ENCODE measurements around the gene PPP1R12B. TPM values are rescaled to one million over a fixed set of nuclear protein-coding genes. Genes with fewer than 3 reads are reported as not detected.

PPP1R12B gene
- total RNA-seq, 1 experiment from 2014 or later: 17.0 TPM

DNA sequence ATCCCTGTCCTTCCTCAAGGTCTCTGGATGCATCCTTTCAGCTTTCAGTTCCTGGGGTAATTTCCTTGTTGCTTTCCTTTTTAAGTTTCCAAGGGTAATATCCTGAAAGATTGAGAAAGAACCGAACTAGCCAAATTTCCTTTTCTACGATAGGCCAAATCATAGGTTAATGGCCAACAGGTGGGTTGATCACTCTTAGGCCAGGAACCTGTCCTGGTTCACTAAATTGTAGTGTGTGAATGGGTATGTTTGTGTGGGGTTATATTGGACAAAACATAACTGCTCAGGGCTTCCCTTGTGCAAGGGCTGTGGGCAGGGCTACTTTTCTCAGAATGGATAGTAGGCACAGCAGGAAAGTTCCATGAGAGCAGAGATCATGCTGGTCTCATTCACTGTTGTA, 23.9 kb upstream of the PPP1R12B start:
- Histone ChIP-seq H3K27ac (ENCODE audit: low read depth, low read length, poor library complexity, severe bottlenecking) (no peak overlapping the region), H3K9me3 (ENCODE audit: low read depth, low read length, poor library complexity, severe bottlenecking) (no peaks in the 10 kb centered on the region), H3K4me1 (ENCODE audit: insufficient read depth, low read length, poor library complexity, severe bottlenecking) (no peaks in the 10 kb centered on the region), H3K4me3 (ENCODE audit: low read depth, low read length, poor library complexity, severe bottlenecking) (no peak overlapping the region), H3K27me3 (replicated peaks; ENCODE audit: insufficient read depth, low read depth, low read length, poor library complexity) (no peaks in the 10 kb centered on the region), H3K36me3 (ENCODE audit: insufficient read depth, low read length, poor library complexity, severe bottlenecking) (no peaks in the 10 kb centered on the region)
- no peak for TF ChIP-seq EZH2 (IDR thresholded peaks at IDR 0.05; ENCODE audit: borderline replicate concordance, low read depth, low read length, poor library complexity, severe bottlenecking)
- ChIA-PET POLR2A (ENCODE audit: low non-redundant PET) (no interaction called here), CTCF (no interaction called here)
- intact Hi-C loops (cut with micrococcal nuclease; ENCODE audit: unreplicated experiment): no loop called here
- no TSS peak for BruUV-seq (replicated peaks)
- DNase-seq (ENCODE audit: low spot score): no peak

DNA sequence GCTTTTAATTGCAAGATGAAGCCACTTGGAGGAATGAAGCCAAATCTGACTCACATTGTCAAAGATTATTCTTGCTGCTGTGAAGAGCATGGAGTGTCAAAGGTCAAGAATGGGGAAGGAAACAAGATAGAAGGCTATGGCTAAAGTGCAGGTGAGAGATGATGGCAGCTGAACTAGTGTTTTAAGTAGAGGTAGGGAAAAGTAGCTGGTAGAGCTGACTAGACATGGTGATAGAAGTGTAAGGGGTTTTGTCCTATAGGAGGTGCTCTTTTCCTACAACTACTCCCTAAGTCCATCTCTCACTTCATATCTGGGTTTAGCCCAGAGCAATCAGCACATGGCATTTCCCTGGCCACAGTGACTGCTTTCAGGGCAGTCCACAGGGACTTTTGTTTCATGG, 18.6 kb upstream of the PPP1R12B start:
- Histone ChIP-seq H3K4me1 (ENCODE audit: insufficient read depth, low read length, poor library complexity, severe bottlenecking) (no peaks in the 10 kb centered on the region), H3K4me3 (ENCODE audit: low read depth, low read length, poor library complexity, severe bottlenecking) (no peak overlapping the region), H3K9me3 (ENCODE audit: low read depth, low read length, poor library complexity, severe bottlenecking) (no peaks in the 10 kb centered on the region), H3K36me3 (ENCODE audit: insufficient read depth, low read length, poor library complexity, severe bottlenecking) (peaks cover 42% of the 10 kb centered on the region), H3K27ac (ENCODE audit: low read depth, low read length, poor library complexity, severe bottlenecking) (no peak overlapping the region), H3K27me3 (replicated peaks; ENCODE audit: insufficient read depth, low read depth, low read length, poor library complexity) (no peaks in the 10 kb centered on the region)
- ChIA-PET CTCF (no interaction called here), POLR2A (ENCODE audit: low non-redundant PET) (no interaction called here)
- no peak for DNase-seq (ENCODE audit: low spot score)
- no TSS peak for BruUV-seq (replicated peaks)
- intact Hi-C loops (cut with micrococcal nuclease; ENCODE audit: unreplicated experiment): no loop called here
- no peak for TF ChIP-seq EZH2 (IDR thresholded peaks at IDR 0.05; ENCODE audit: borderline replicate concordance, low read depth, low read length, poor library complexity, severe bottlenecking)
- TF ChIP-seq, protein P1, sequence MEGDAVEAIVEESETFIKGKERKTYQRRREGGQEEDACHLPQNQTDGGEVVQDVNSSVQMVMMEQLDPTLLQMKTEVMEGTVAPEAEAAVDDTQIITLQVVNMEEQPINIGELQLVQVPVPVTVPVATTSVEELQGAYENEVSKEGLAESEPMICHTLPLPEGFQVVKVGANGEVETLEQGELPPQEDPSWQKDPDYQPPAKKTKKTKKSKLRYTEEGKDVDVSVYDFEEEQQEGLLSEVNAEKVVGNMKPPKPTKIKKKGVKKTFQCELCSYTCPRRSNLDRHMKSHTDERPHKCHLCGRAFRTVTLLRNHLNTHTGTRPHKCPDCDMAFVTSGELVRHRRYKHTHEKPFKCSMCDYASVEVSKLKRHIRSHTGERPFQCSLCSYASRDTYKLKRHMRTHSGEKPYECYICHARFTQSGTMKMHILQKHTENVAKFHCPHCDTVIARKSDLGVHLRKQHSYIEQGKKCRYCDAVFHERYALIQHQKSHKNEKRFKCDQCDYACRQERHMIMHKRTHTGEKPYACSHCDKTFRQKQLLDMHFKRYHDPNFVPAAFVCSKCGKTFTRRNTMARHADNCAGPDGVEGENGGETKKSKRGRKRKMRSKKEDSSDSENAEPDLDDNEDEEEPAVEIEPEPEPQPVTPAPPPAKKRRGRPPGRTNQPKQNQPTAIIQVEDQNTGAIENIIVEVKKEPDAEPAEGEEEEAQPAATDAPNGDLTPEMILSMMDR (conservative IDR thresholded peaks at IDR 0.05; ENCODE audit: low read depth, low read length): 0 out of 2 replicates have a peak, but pooled peaks have one; percentile 12

DNA sequence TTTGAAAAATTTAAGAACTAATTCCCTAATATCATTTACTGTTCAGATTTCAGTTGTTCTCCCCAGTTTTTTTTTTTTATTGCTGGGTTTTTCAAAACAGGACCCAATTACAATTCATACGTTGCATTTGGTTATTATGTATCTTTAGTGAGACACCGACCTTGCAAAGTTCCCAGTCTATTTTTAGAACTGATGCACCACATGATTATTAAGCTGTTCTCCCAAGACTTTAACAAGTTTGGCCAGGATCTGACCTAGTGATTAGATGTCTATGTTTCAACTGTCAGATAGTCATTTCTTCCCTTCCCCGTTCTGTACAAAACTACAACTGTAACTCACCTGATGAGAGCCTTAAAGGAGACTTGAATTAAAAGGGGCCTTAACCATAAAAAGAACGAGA, 14.6 kb upstream of the PPP1R12B start:
- H3K36me3 ChIP-seq (ENCODE audit: insufficient read depth, low read length, poor library complexity, severe bottlenecking): peaks cover 46% of the 10 kb centered on the region
- no peak overlapping the region for H3K4me3 ChIP-seq (ENCODE audit: low read depth, low read length, poor library complexity, severe bottlenecking)
- no peaks in the 10 kb centered on the region for H3K4me1 ChIP-seq (ENCODE audit: insufficient read depth, low read length, poor library complexity, severe bottlenecking)
- CTCF ChIA-PET: no interaction called here
- no peaks in the 10 kb centered on the region for H3K27me3 ChIP-seq (replicated peaks; ENCODE audit: insufficient read depth, low read depth, low read length, poor library complexity)
- no peak overlapping the region for H3K27ac ChIP-seq (ENCODE audit: low read depth, low read length, poor library complexity, severe bottlenecking)
- no TSS peak for BruUV-seq (replicated peaks)
- no peaks in the 10 kb centered on the region for H3K9me3 ChIP-seq (ENCODE audit: low read depth, low read length, poor library complexity, severe bottlenecking)
- no peak for DNase-seq (ENCODE audit: low spot score)
- TF ChIP-seq, protein P1 (conservative IDR thresholded peaks at IDR 0.05; ENCODE audit: low read depth, low read length): no peak
- TF ChIP-seq EZH2 (IDR thresholded peaks at IDR 0.05; ENCODE audit: borderline replicate concordance, low read depth, low read length, poor library complexity, severe bottlenecking): no peak
- POLR2A ChIA-PET (ENCODE audit: low non-redundant PET): no interaction called here
- intact Hi-C loops (cut with micrococcal nuclease; ENCODE audit: unreplicated experiment): no loop called here

DNA sequence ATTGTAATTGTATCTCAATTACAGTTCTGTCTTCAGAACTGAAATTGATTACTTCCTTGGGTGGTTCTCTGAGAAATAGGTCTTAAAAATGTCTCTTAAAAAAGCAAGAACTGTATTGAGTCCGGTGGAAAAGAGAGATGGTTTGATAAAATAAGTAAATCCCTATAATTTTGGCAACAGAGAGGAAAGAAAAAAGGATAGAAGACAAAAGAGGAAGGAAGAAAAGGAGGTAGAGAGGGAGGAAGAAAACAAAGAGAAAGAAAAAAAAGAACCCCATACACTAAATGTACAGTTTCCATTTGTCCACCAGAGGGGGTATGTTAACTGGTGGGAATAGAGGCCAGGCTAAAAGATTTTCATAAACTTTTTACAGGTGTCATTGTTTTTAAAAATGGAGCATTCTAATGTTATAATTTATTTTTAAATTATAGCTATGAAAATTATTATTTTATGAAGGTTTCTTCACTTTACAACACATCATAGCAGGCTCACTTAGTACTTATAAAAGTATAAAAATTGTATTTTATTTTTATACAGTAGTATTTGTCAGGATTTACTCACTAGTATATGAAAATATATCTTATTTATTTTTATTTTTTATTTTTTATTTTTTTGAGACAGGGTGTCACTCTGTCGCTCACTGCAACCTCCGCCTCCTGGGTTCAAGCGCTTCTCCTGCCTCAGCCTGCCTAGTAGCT, 4.7 kb upstream of the PPP1R12B start:
- CTCF ChIA-PET: interaction anchor here (1.6 kb wide), 1 partner anchor 376 kb away, joined by 6 read pairs; no protein-coding TSS in a partner anchor
- peak overlapping the region; percentile 12 for H3K4me3 ChIP-seq (ENCODE audit: low read depth, low read length, poor library complexity, severe bottlenecking)
- no peaks in the 10 kb centered on the region for H3K9me3 ChIP-seq (ENCODE audit: low read depth, low read length, poor library complexity, severe bottlenecking)
- BruUV-seq (replicated peaks): no TSS peak
- peak overlapping the region; percentile 20 for H3K27ac ChIP-seq (ENCODE audit: low read depth, low read length, poor library complexity, severe bottlenecking)
- POLR2A ChIA-PET (ENCODE audit: low non-redundant PET): no interaction called here
- no peaks in the 10 kb centered on the region for H3K27me3 ChIP-seq (replicated peaks; ENCODE audit: insufficient read depth, low read depth, low read length, poor library complexity)
- H3K36me3 ChIP-seq (ENCODE audit: insufficient read depth, low read length, poor library complexity, severe bottlenecking): no peaks in the 10 kb centered on the region
- TF ChIP-seq, protein P1 (conservative IDR thresholded peaks at IDR 0.05; ENCODE audit: low read depth, low read length): peak; percentile 85
- no peak for TF ChIP-seq EZH2 (IDR thresholded peaks at IDR 0.05; ENCODE audit: borderline replicate concordance, low read depth, low read length, poor library complexity, severe bottlenecking)
- peak; percentile 76 for DNase-seq (ENCODE audit: low spot score)
- H3K4me1 ChIP-seq (ENCODE audit: insufficient read depth, low read length, poor library complexity, severe bottlenecking): no peaks in the 10 kb centered on the region
- intact Hi-C loops (cut with micrococcal nuclease; ENCODE audit: unreplicated experiment): loop anchor here (2.0 to 10.0 kb wide), 5 partner anchors 231 to 661 kb away; partner anchors contain the start of gene TMEM183A

Measured in A673 (cell line).